HG03575 (cell line): ENCODE data around the gene CIAO2B.

Experiments used
- ATAC-seq: cut with Tn5 transposase; IDR thresholded peaks from one replicate; pipeline ENCODE4 v1.9.1; 2021; ENCODE audit not compliant: unreplicated experiment, insufficient number of reproducible peaks, low FRiP score; ENCODE audit errors: extremely low read depth

CIAO2B gene

GRCh38 chr16:66895999-66896398 is 38.2 kb downstream of the CIAO2B start:
- ATAC-seq: no peak

- ATAC-seq: no peak
Measured at GRCh38 chr16:66895689-66895979, 38.6 kb downstream of the CIAO2B start.

GRCh38 chr16:66894948-66895688 is 39.1 kb downstream of the CIAO2B start:
- no peak for ATAC-seq

GRCh38 chr16:66894055-66894454 is 40.1 kb downstream of the CIAO2B start:
- no peak for ATAC-seq

- ATAC-seq: no peak
Measured at GRCh38 chr16:66891797-66892196, 42.4 kb downstream of the CIAO2B start.

GRCh38 chr16:66891360-66891759 is 42.8 kb downstream of the CIAO2B start:
- ATAC-seq: no peak

GRCh38 chr16:66890799-66891198 is 43.4 kb downstream of the CIAO2B start:
- no peak for ATAC-seq

GRCh38 chr16:66889622-66890021 is 44.6 kb downstream of the CIAO2B start:
- ATAC-seq: no peak

GRCh38 chr16:66888647-66889615 is 45.3 kb downstream of the CIAO2B start:
- no peak for ATAC-seq

- no peak for ATAC-seq
Measured at GRCh38 chr16:66886914-66887313, 47.3 kb downstream of the CIAO2B start.

GRCh38 chr16:66886321-66886720 is 47.9 kb downstream of the CIAO2B start:
- ATAC-seq: no peak

GRCh38 chr16:66885491-66885890 is 48.7 kb downstream of the CIAO2B start:
- no peak for ATAC-seq

- ATAC-seq: no peak
Measured at GRCh38 chr16:66882702-66883101, 51.5 kb downstream of the CIAO2B start.
